ENCODE measurements around the gene TKTL2.

TKTL2 gene

DNA sequence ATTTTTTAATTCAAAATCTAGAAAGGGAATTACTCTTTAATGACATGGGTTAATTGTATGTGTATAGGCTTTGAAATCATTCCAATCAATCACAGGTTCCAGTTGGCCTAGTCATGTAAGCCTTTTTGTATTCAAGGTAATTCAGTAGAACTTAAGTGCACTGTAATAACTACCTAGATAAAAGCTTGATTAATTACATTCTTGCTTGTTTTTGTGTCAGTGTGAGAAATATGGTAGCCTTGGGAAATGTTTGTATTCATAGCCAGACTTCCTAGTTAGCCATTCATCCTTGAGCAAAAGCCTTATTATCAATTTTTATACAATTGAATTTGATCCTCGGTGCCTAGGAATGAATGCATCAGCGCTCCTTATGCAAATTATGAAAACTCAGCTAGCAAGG, 33.5 kb downstream of the TKTL2 start:
- DNase-seq, result no peak

Measured in activated CD4-positive, CD25-positive, alpha-beta regulatory T cell (primary cell).